SK-MEL-5 (cell line): Measurements from ENCODE around the gene RLBP1. TPM values are rescaled to one million over a fixed set of nuclear protein-coding genes. Genes with fewer than 3 reads are reported as not detected.

Source experiments
- DNase-seq: peaks from one replicate; pipeline ENCODE4 v3.0.0-alpha.2; 2016; ENCODE audit warnings: low read depth, low spot score
- in situ Hi-C: cut with HindIII; loops from 2 replicates; pipeline ENCODE4 v1.10.0; 2016; ENCODE audit warnings: low sequenced_read_pairs, high pct_unique_total_duplicates, low pct_unique_long_range_greater_than_20kb
- total RNA-seq: library from RNA; depleted of rRNA; stranded (reverse); fragments of >200 nt; shearing (Covaris generic); gene quantifications from 2 replicates; pipeline ENCODE4 v1.2.3, GENCODE V29; 2014; rRNA removed

The RLBP1 gene
- total RNA-seq, 1 experiment from 2014 or later, result 33.8 TPM

DNA sequence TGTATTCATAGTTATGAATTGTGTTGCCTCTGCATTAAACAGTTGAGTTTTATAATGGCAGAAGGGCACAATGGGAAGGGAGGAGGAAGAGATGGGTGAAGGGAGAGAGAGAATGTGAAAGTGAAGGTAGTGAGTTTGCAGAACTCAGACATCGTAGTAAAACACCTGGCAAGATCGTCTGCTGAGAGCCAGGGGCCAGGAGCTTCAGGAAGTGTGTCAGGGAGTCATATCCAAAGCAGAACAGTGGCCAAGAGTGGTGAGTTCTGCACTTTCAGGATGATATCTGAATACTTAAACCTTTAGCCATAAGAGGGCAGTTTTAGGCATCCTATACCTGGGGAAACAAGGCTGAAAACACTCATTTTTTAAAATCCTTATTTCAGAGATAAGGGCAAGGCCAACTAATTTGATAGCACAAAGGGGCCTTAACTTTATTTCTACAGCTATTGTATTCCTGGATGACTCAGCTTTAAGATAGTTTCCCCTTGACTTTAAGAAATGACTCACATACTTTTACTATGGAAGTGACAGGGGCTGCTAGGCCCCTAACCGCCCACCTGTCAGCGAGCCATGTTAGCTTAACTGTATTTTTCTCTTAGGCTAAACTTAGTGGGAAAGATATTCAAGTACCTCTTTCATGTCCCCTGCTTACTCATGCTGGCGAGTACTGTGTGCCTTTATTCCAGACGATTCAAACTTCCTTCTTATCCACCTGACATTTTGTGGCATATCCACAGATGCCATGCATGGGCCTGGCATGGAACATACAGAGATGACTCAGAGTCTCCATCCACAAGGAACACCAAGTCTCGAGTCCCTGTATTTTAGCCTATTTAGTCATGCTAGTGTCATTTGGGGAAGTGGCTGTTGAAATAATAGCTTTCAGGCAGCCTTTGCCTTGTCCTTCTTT is 53.9 kb downstream of the RLBP1 start:
- in situ Hi-C loops, result no loop called here
- no peak for DNase-seq

DNA sequence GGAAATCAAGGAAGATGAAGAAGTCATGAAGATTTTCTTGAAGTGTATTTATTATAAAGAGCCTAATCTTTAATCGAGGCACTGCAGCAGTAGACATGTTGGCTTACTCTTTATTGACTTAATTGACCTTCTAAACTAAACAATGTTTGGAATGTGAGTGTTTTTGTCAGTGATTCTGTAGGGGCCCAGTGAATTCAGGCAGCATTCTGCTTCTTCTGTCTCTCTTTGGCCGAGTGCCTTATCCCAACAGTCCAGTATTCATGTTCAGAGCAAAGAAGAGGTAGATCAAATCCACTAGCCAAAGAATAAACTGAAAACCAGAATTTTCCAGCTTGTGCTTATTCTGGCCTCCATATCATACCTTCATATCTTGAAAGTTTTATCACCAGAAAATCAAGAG is 55.7 kb downstream of the RLBP1 start:
- no peak for DNase-seq
- in situ Hi-C loops, result no loop called here

DNA sequence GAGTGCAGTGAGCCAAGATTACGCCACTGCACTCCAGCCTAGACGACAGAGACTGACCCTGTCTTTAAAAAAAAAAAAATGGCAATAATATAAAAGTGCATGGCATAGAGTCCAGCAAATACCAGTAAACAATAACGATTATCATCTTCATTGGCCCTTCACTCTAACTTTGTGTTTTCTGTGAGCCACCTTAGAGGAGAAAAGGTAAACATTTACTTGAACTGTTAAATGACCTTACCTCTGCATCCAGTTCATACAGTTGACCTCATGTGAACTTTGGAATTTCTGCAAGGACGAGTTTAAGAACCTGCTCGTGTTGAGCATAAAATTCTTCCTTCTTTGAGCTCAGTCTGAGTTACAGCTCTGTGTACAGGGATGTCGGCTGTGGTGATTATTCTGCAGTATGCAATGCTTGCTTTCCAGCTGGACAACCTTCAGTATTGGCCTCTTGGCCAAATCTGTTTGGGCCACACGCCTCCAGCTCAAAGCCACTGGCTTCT is 56.6 kb downstream of the RLBP1 start:
- no peak for DNase-seq
- in situ Hi-C loops, result no loop called here

DNA sequence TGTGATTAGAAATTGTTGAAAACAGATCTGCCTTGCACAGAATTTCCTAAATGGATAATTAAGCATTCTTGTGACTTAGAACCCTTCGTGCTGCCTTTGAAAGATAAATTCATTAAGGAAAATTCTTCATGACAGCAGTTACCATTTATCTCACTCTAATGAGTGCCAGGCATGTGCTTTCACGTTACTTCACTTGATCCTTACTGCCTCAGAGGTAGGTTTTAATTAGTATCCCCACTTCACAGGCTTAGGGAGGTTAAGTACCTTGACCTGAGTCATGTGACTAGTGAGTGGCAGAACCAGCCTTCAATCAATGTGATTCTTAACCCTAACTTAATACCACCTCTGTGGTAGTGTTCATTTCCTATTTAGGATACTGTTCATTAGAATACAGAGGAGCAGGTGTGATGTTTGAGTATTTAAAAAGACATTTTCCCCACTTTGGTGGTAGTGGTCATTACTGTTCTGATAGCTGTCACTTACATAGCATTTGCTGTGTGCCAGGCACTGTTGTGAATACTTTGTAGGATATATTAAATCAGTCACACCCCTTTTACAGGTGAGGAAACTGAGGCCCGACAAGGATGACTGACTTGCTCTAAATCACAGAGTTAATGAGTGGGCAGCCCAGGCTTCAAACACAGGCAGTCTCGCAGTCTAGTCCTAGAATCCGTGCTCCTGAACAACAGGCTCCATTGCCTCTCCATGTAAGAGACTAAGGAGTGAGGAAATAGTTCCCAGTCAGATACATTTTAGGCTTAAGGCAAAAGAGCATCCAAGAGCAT is 57.9 kb downstream of the RLBP1 start:
- in situ Hi-C loops, result no loop called here
- no peak for DNase-seq

DNA sequence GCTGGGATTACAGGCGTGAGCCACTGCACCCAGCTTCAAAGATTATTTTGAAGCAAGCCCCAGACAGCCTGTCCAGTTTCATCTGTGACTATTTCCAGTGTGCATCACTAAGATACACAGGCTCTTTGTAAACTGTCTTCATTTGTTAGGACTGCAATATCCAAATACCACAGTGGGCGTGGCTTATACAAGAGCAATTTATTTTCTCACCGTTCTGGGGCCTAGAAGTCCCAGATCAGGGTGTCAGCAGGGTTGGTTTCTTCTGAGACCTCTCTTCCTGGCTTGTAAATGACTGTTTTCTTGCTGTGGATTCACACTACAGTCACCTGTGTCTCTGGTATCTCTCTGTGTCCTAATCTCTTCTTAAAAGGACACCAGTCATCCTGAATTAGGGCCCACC is 59.7 kb downstream of the RLBP1 start:
- DNase-seq, result no peak
- in situ Hi-C loops, result no loop called here

Other genes starting within 250 kb of the RLBP1 start
- 42.8 and 46.7 TPM in 2 replicates for gene ABHD2, start 133.1 kb downstream of the RLBP1 start, total RNA-seq
- gene FANCI, start 22.4 kb upstream of the RLBP1 start, total RNA-seq, result 57.6 and 64.5 TPM in 2 replicates
- gene POLG, start 113.2 kb upstream of the RLBP1 start, total RNA-seq, result 35.7 and 42.2 TPM in 2 replicates